T-helper 9 cell (primary cell): ENCODE data around the gene HPCAL4.

ENCODE experiments used
- DNase-seq: peaks from one replicate; pipeline ENCODE4 v3.0.0-alpha.2; 2020
- total RNA-seq, 2 donors: gene quantifications; one replicate each; lab custom pipeline; 2026; lab: John Stamatoyannopoulos, UW

Gene HPCAL4
- total RNA-seq: 62.5 to 152 reads per million in 2 donors

DNA sequence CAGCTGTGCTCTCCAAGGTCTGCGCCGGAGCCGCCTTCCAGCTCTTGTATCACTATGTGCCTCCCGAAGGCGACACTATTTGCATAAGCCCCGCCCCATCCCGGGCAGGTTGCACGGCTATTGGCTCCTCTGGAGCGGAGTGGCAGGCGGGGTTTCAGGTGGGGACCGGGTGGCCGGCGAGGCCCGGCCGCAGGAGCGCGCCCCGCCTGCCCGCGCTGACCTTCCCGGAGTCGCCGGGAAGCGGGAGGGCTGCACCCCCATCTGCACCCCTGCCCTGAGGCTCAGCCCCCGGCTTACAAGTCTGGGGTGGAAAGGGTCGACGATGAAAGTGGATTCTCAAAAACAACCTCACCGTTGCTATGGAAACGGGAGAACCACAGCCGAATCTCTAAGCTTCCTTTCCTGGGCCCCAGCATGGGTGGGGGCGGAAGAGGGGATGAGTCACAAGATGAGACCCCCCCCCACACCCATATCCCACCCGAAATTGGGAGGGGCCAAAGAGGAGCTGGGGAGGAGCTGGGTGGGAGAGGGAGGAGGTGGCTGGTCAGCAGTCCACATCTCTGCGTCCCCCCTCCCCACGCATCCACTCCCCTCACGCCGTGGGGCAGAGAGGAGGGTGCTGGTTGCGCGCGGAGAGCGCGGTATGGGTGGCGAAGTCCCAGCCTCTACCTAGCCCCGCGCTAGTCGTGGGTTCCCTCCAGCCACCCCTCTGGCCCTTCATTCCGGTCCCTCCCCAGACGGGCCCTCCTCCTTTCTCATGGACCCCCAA lies at the start of gene HPCAL4:
Gene HPCAL4 (minus strand): TSS at position 51 of the 769 bp plus-strand sequence. CDS start 6,830 bp downstream, outside the sequence.
- peak; percentile 87 for DNase-seq

DNA sequence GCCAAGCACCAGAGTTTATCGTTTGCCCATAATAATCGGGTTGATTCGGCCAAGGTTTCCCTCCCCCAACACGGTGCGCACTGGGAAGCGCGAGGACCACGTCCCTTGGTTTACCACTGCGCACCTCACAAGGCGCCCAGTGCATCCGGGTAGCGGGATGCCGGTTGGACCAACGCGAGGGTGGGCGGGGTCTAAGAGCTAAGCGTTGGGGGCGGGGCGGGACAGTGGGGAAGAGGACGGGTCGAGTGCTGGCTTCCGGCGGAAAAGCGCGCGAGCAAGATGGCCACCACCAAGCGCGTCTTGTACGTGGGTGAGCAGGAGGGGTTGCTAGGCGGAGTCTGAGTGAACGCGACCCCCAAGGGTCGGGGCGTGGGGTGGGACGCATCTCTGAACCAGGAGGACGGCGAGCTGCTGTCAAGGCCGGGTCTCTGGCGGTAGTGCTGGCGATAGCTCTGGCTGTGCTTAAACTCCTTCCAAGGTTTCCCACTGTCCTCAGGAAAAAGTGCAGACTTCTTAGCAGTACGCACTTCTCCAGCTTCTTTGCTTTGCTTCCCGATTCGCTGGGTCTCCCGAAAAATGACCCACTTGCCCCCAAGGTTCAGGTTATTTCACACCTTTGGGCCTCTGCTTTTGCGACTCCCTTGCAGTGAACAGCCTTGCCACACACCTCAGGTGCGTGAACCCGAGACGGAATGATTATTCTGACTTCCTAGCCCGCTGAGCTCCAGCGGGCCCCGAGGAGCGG lies 47.6 kb upstream of the HPCAL4 start, which contains the start of gene PPIE:
Gene PPIE (plus strand): TSS at position 261 of the 745 bp plus-strand sequence. CDS start 19 bp downstream, at position 280.
- DNase-seq: peak; percentile 85

DNA sequence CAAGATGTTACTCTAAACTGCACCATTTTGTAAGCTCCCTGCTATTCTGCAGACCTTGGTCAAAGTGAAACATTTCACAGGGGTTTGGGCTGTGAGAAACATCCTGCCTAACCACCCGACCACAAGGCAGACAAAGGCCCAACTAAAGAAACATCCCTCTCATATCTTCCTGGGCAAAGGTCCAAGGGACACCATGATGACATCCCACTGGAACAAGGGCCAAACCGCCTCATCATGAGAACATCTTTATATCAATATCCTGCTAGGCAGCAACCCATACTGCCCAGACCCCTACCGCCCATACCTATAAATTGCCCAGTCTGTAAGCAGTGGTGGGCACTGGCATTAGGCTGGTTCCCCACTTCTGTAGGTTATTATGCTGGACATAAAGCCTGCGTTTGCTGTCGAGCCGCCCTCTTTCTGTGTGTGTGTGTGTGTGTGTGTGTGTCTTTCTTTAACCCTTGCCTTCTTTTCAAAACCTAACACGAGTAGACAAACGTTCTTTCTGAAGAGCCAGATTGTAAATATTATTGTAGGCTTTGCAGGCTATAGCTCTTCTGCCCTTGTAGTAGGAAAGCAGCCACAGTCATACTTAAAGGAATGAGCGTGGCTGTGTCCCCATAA lies 46.4 kb upstream of the HPCAL4 start:
- no peak for DNase-seq

DNA sequence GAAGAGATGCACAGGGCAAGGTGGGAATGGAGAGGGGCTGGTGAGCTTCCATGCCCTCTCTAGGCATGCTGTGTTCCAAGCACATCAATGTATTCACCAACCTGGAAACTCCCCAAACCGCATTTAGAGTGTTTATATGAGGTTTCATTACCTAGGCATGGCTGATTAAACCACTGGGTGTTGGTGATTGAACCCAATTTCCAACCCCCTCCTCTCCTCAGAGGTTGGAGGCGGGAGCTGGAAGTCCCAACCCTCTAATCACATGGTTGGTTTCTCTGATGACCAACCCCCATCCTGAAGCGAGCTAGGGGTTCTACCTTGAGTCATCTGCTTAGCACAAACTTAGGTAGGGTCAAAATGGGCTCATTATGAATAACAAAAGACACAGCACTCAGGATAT lies 44.5 kb upstream of the HPCAL4 start:
- no peak for DNase-seq

DNA sequence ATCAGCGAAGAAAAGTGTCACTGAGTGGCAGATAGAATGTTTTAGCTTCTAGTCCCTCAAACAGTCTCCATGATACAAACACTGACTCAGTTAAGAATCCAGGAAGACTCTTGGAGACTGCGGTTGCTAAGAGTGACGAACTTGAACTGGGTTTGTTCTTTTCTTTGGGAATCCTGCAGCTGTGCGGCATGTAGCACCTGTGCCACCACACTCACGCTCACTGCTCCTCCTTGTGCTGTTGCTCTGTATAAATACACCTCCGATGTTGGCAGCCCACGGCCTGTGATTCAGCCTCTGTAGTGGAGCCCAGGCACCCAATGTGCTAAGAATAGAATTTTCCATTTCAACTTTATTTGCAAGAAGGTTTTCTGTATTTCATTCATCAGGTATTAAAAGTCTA lies 41.9 kb upstream of the HPCAL4 start:
- no peak for DNase-seq

DNA sequence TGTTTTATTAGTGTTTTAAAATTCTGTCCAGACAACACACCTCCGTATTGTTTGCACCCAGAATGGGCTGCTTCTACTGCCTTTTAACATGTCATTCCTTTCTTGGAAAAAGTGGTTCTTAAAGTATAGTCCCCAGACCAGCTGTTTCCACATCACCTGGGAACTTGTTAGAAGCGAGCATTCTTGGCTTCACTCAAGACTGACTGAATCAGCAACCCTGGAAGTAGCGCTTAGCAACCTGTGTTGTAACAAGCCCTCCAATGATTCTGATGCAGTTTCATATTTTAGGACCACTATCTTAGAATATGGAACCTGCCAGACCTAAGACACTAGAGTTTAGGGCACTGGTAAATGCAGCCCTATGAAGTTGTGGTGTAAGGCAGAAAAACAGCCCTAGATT lies 41.5 kb upstream of the HPCAL4 start:
- DNase-seq: no peak

DNA sequence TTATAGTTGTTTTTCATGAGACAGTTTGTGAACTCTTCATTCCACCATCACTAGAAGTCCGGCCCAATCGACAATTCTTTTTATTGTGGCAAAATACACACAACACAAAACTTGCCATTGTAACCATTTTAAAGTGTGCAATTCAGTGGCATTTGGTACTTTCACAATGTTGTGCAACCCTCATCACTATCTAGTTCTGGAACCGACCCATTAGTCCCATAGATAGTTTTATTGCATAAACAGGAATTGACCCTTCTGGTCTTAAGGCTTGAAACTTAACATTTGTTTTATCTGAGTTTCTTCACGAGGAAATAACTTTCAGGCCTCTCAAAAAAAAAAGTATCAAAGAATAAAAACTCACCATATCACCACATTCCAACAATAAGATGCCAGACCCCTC lies 38.6 kb upstream of the HPCAL4 start:
- no peak for DNase-seq

DNA sequence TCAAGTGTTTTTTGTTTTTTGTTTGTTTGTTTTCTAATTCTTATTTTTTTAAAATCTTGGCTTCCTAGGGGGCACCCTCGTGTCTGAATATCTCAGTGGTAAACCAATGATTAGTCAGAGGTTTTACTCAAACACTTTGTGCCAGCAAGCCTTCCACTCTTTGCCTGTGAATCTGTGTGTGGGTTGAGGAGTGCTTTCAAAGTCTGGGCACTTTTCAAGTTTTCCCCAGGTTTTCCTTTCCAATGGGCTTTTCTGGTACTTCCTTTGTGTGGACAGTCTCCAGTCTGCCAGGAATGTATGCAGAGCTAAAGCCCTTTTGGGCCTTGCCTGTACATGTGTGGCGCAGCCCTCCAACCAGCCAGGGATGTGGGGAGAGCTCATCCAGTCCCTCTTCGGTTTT lies 37.8 kb upstream of the HPCAL4 start:
- DNase-seq: no peak

DNA sequence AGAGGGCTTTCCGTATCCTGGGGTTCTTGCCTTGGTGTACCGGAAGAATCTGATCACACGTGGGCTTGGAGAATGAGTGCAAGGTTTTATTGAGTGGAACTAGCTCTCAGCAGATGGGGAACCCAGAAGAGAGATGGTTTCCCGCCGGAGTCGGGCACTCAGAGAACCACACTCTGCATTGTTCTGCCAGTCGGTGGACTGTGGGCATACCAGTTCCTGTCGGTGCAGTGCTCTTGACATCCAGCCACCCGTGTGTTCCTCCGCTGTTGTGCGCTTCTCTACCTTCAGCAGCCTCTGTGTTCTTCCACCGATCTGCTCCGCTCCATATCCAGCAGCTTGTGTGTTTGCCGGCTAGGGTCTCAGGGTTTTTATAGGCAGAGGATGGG lies 36.7 kb upstream of the HPCAL4 start:
- DNase-seq: no peak

DNA sequence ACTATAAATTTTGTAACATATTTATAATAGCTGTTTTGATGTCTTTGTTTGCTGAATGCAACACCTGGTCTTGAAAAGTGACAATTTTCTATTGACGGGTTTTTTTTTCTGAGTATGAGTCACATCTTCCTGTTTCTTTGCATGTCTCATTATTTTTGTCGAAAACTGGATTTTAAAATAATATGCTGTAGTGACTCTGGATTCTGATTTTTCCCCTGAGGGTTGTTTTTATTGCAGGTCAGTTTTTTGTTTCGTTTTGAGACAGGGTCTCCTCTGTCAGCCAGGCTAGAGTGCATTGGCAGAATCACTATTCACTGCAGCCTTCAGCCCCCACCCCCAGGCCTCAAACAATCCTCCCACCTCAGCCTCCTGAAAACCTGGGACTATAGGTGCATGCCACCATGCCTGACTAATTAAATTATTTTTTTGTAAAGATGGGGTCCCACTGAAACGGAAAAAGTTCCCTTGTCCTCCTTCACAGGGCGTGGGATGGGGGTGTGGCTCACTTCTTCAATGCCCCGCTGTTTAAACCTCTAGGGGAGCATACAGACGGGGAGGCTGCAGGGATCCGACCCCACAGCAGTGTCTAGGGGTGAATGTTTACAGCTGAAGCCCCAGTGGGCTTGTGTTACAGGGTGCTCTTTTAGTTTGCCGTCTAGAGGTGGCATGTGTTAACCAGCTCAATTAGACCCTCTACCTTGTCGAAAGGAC lies 36.1 kb upstream of the HPCAL4 start:
- no peak for DNase-seq

DNA sequence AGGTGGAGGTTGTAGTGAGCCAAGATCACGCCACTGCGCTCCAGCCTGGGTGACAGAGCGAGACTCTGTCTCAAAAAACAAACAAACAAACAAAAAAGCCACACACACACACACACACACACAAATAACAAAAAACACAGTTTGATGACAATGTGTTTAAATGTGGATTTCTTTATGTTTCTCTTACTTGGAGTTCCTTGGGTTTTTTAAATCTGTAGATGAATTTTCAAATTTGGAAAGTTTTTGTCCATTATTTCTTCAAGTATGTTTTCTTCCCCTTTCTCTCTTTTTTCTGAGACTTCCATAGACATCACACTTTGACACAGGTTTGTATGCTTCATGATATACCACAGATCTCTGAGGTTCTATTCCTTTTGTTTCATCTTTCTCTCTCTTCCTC lies 35.4 kb upstream of the HPCAL4 start:
- DNase-seq: no peak

DNA sequence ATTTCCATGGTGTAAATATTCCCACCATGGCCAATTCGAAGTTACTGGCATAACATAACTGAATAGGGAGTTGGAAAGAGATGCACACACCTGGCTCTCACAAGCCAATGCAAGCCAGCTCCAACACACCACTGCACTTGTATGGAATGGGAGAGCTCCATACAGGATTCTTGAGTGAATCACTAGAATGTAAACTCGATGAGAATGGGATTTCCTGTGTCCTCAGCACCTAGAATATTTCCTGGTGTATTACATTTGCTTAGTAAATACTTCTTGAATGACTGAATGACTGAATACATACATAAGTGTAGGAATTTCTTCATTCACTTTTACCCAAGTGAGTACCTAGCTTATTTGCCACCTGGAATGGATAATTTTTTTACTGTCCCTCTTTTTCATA lies 31.3 kb upstream of the HPCAL4 start:
- DNase-seq: no peak

DNA sequence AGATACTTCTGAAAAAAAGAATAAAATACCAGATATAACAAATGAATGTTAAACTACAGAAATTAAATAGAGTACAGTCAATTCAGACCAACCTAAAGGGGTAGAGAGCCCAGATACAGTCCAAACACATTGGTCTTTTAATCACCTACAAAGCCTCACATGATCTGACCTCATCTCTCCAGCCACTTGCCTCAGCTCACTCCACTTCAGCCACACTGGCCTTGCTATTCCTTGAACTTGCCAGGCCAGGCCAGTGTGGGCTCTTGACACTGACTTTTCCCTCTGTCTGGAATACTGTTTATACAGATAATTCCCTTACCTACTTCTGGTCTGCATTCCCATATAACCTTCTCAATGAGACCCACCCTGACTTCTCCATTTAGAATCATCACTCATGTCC lies 30.4 kb upstream of the HPCAL4 start:
- DNase-seq: no peak

DNA sequence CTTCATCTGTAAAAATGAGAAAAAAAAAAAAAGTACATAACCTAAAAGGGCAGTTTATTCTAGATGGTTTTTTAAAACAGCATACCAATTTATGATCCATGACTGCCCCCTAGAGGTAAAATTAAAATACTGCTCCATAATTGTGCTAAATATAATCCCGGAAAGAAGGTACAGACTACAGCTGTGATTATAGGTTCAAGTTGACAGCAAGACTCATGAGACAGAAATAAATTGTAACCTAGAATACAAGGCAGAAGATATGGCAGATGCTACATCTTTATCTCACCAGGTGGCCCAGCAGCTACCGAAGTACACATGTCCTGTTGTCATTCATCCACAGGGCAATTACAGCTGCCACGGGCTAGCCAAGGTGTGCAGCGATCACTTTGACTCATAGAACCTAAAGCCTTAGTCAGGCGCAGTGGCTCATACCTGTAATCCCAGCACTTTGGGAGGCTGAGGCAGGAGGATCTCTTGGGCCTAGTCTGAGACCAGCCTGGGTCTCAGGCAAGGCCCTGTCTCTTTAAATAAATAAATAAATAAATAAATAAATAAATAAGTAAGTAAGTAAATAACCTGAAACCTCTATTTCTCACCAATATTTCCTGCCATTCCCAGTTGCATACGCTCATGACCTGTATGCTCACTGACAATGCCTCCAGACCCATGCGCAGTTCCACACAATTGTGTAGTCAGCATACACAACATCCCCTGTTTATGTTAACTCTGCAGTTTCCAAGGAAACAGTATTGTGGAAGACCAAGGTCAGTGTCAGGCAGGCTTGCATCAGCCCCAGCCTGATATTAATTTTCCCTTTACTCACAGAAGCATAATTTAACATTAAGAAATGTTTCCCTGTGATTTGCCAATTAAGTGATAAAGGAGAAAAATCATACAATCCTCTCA lies 29.1 kb upstream of the HPCAL4 start:
- DNase-seq: no peak

DNA sequence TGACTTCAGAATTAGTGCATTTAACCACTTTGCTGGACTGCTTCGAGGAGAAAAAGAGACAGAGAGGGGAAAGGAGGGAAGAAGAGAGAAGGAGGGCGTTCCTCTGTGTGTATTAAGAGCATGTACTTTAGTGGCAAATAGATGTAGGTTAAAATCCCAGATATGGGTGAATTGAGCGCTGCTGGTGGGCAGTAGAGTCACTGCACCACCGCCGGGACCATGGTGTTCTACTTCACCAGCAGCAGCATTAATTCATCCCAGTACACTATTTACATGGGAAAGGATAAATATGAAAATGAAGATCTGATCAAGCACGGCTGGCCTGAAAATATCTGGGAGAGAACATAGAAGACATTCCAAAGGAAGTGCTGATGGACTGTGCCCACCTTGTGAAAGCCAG lies 26.6 kb upstream of the HPCAL4 start:
- DNase-seq: no peak

DNA sequence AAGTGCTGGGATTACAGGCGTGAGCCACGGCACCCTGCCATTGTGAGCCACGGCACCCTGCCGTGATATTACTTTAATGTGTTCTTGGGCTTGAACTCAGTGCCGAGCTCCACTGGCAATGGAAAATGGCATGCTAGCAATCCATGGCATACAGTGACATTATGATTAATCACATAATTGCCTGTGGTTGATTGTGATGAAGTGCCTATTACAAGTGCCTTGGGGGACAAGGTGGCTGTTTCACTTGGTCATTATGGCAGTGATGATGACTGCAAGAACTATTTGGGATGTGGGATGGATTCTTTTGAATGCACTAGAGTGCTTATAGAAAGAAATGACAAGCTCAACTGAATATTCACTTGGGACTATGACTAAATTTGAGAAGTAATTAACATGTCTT lies 22.3 kb upstream of the HPCAL4 start:
- no peak for DNase-seq

DNA sequence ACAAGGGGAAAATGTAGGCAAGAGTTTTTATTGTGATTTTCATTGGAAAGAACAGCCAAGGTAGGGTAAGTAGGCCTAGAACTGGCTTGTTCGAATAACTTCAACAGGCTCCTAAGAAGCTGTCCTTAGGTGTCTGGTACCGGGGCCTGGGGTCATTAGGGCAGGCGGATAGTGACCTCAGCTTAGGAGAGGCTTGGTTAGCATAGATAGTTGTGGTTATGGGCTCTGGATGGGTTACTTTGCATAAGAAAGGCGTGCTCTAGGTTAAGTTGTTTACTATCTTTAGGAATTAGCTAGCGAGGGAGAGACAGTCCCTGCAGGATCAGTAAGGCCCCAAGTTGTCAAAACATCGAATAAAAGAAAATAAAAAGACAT lies 20.7 kb upstream of the HPCAL4 start:
- no peak for DNase-seq

DNA sequence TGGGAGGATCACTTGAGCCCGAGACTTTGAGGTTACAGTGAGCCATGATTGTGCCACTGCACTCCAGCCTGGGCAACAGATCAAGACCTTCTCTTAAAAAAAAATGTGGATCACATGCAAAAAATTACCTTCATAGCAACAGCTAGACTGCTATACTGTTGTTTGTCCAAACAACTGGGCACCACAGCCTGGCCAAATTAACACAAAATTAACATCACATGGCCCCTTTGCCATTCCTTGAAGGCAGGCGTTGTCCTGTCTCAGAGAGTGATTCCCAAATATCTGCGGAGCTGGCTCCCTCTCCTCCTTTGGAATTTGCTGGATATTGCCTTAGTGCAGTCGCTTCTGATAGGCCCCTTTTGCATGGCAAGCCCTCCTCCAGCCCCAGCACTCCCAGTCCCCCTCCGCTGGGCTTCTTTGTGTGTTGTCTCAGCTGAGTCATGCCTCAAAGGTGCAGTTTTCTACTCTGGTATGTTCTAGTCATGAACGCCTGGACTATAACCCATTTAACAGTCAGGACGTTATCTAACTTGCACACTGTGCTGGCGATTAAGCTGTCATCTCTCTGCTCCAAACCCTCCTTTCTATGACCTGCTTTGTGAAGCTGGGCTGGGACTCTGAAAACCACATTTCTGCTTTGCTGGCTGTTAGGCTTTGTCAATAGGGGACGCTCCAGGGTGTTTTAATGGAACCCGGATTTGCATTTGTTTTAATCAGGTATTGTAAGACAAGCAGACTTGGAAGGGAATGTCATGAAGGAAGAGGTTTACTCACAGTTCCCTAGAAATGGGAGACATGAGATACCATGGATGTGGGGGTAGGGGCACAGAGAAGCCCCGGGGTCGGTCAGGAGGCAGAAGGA lies 20.1 kb upstream of the HPCAL4 start:
- DNase-seq: no peak

DNA sequence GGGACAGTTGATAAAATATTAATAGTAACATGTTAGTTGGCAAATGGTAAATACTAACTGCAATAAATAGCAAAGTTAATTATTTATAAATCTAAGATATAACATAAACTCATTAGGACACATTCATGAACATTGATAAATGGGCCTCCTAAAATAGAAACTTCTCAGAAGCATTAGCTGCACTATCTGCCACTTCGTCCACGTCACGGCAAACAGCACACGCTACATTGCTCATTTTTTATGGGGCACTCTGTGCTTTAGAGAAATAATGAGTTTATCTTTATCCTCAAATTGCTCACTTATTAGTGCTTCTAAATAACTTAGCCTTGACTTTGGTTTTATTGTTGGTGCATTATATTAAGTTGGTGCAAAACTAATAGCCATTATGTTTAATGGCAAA lies 16.3 kb upstream of the HPCAL4 start:
- no peak for DNase-seq

DNA sequence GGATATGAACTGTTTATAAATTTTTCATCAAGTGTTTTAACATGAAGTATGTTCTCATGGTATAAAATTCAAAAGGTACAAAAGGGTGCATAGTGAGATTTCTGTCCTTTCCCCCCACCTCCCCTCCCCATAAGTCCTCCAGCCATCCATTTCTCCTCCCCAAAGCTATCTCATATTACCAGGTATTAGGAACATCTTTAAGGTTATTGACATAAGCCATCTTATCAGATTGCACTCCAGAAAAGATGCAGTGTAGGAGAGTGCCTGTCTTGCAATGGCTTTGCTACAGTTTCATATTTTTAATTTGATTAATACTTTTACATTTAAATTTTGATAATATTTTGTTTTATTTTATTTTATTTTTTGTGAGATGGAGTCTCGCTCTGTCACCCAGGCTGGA lies 13.5 kb upstream of the HPCAL4 start:
- DNase-seq: no peak

DNA sequence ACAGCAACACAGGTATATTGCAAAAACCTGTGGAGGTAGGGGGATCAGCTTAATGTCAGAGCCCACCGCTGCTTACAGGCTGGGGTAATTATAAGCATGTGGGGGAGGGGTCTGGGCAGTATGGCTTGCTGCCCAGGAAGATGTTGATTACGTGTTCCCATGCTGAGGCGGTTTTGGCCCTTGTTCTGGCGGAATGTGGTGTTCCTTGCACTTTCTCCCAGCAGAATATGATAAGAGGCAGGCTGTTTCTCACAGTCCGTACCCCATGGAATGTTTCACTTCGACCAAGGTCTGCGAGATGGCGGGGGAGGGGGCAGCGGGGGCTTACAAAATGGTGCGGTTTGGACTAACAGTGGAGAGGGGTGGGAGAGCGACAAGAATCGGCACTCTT lies 9.8 kb upstream of the HPCAL4 start:
- DNase-seq: no peak
